ENCODE data around the gene PLEKHA7. TPM values are rescaled to one million over a fixed set of nuclear protein-coding genes. Genes with fewer than 3 reads are reported as not detected.

PLEKHA7 gene
- total and polyA plus RNA-seq, 8 donors: 14.9 to 29.9 (median 20.0) TPM

- TF ChIP-seq CTCF (IDR thresholded peaks at IDR 0.05): no peak
- no peak overlapping the region for H3K4me3 ChIP-seq
- DNase-seq: no peak
- peaks cover 22 to 27% (median 27%) of the 10 kb centered on the region in 3 donors for H3K4me1 ChIP-seq
- no peak for FAIRE-seq
- H3K27me3 ChIP-seq: no peaks in the 10 kb centered on the region
- 84 to 85% methylated on average over 1 of the region's 1 CpG for WGBS, 2 donors
- ATAC-seq: no peak
- no peak overlapping the region for H3K27ac ChIP-seq
- H3K36me3 ChIP-seq: no peaks in the 10 kb centered on the region
- H3K9me3 ChIP-seq: no peaks in the 10 kb centered on the region
- intact Hi-C loops (cut with DNase I): no loop called here
Measured at GRCh38 chr11:16975906-16976305, 38.3 kb downstream of the PLEKHA7 start.

GRCh38 chr11:16973338-16973964 is 40.8 kb downstream of the PLEKHA7 start:
- ATAC-seq: no peak
- Histone ChIP-seq H3K4me1 (peaks cover 13 to 23% (median 17%) of the 10 kb centered on the region in 3 donors), H3K4me3 (no peak overlapping the region), H3K27me3 (no peaks in the 10 kb centered on the region), H3K36me3 (no peaks in the 10 kb centered on the region), H3K9me3 (no peaks in the 10 kb centered on the region), H3K27ac (no peak overlapping the region)
- 82 to 93% methylated on average over 3 of the region's 3 CpGs for WGBS, 2 donors
- no peak for FAIRE-seq
- TF ChIP-seq CTCF (IDR thresholded peaks at IDR 0.05): no peak
- intact Hi-C loops (cut with DNase I): no loop called here
- DNase-seq: no peak

GRCh38 chr11:16969010-16969999 is 44.9 kb downstream of the PLEKHA7 start:
- DNase-seq (no peak), FAIRE-seq (no peak), ATAC-seq (no peak)
- no peaks in the 10 kb centered on the region for H3K9me3 ChIP-seq
- H3K27me3 ChIP-seq: no peaks in the 10 kb centered on the region
- H3K4me3 ChIP-seq: no peak overlapping the region
- whole genome bisulfite sequencing, 2 donors: 73 to 76% methylated on average over 5 of the region's 5 CpGs
- intact Hi-C loops (cut with DNase I): no loop called here
- H3K4me1 ChIP-seq: peaks cover 11 to 28% (median 23%) of the 10 kb centered on the region in 3 donors
- no peaks in the 10 kb centered on the region for H3K36me3 ChIP-seq
- no peak for TF ChIP-seq CTCF (IDR thresholded peaks at IDR 0.05)
- no peak overlapping the region for H3K27ac ChIP-seq

- FAIRE-seq: no peak
- no peak overlapping the region for H3K27ac ChIP-seq
- WGBS, 2 donors: 76 to 87% methylated on average over 2 of the region's 2 CpGs
Measured at GRCh38 chr11:16968196-16968595, 46.0 kb downstream of the PLEKHA7 start.

More at GRCh38 chr11:16968196-16968595, 46.0 kb downstream of the PLEKHA7 start:
- ATAC-seq (no peak), DNase-seq (no peak)
- intact Hi-C loops (cut with DNase I): no loop called here
- H3K4me1 ChIP-seq: peaks cover 11 to 28% (median 23%) of the 10 kb centered on the region in 3 donors
- H3K27me3 ChIP-seq: no peaks in the 10 kb centered on the region
- TF ChIP-seq CTCF (IDR thresholded peaks at IDR 0.05): no peak
- no peaks in the 10 kb centered on the region for H3K36me3 ChIP-seq
- H3K9me3 ChIP-seq: no peaks in the 10 kb centered on the region
- H3K4me3 ChIP-seq: no peak overlapping the region
